Measurements from ENCODE around the gene CYLD. TPM values are rescaled to one million over a fixed set of nuclear protein-coding genes. Genes with fewer than 3 reads are reported as not detected.

CYLD gene
- total and polyA plus RNA-seq, 8 donors: 6.2 to 30.3 (median 16.7) TPM

GRCh38 chr16:50776037-50776436 is 34.2 kb downstream of the CYLD start:
- Histone ChIP-seq H3K36me3 (no peaks in the 10 kb centered on the region), H3K9me3 (no peaks in the 10 kb centered on the region), H3K4me3 (no peak overlapping the region), H3K27me3 (no peaks in the 10 kb centered on the region), H3K4me1 (peaks cover 0 to 4% (median 0%) of the 10 kb centered on the region in 3 donors), H3K27ac (no peak overlapping the region)
- WGBS, 2 donors: 90 to 96% methylated on average over 1 of the region's 1 CpG
- intact Hi-C loops (cut with DNase I): no loop called here
- no peak for FAIRE-seq
- ATAC-seq: no peak
- TF ChIP-seq CTCF (IDR thresholded peaks at IDR 0.05): no peak
- DNase-seq: no peak

GRCh38 chr16:50778284-50779163 is 36.6 kb downstream of the CYLD start:
- TF ChIP-seq CTCF (IDR thresholded peaks at IDR 0.05): no peak
- Histone ChIP-seq H3K4me3 (no peak overlapping the region), H3K36me3 (peaks cover 0 to 8% (median 0%) of the 10 kb centered on the region in 3 donors), H3K27ac (no peak overlapping the region), H3K4me1 (peaks cover 0 to 4% (median 0%) of the 10 kb centered on the region in 3 donors), H3K27me3 (no peaks in the 10 kb centered on the region), H3K9me3 (no peaks in the 10 kb centered on the region)
- intact Hi-C loops (cut with DNase I): no loop called here
- DNase-seq (no peak), ATAC-seq (no peak), FAIRE-seq (no peak)
- 38 to 41% methylated on average over 1 of the region's 1 CpG for WGBS, 2 donors

- Histone ChIP-seq H3K27me3 (no peaks in the 10 kb centered on the region), H3K36me3 (peaks cover 0 to 13% (median 0%) of the 10 kb centered on the region in 3 donors), H3K27ac (no peak overlapping the region), H3K4me1 (peaks cover 0 to 4% (median 0%) of the 10 kb centered on the region in 3 donors), H3K9me3 (no peaks in the 10 kb centered on the region), H3K4me3 (no peak overlapping the region)
- WGBS, 2 donors: 92 to 95% methylated on average over 7 of the region's 7 CpGs
- no peak for TF ChIP-seq CTCF (IDR thresholded peaks at IDR 0.05)
- FAIRE-seq (no peak), ATAC-seq (no peak), DNase-seq (no peak)
- intact Hi-C loops (cut with DNase I): no loop called here
Measured at GRCh38 chr16:50781043-50781442, 39.2 kb downstream of the CYLD start.

- Histone ChIP-seq H3K36me3 (peaks cover 0 to 13% (median 0%) of the 10 kb centered on the region in 3 donors), H3K27ac (no peak overlapping the region), H3K9me3 (no peaks in the 10 kb centered on the region), H3K4me1 (peaks cover 0 to 4% (median 0%) of the 10 kb centered on the region in 3 donors), H3K4me3 (no peak overlapping the region), H3K27me3 (no peaks in the 10 kb centered on the region)
- WGBS, 2 donors: 90 to 97% methylated on average over 3 of the region's 3 CpGs
- no peak for TF ChIP-seq CTCF (IDR thresholded peaks at IDR 0.05)
- intact Hi-C loops (cut with DNase I): no loop called here
- FAIRE-seq (no peak), ATAC-seq (no peak), DNase-seq (no peak)
Measured at GRCh38 chr16:50781518-50781917, 39.6 kb downstream of the CYLD start.

- no peaks in the 10 kb centered on the region for H3K9me3 ChIP-seq
- no peak for ATAC-seq
- DNase-seq: no peak
- H3K27me3 ChIP-seq: no peaks in the 10 kb centered on the region
- intact Hi-C loops (cut with DNase I): no loop called here
- no peak for TF ChIP-seq CTCF (IDR thresholded peaks at IDR 0.05)
- no peak overlapping the region for H3K27ac ChIP-seq
- H3K4me3 ChIP-seq: no peak overlapping the region
- no peaks in the 10 kb centered on the region for H3K4me1 ChIP-seq
- no peak for FAIRE-seq
- peaks cover 0 to 24% (median 0%) of the 10 kb centered on the region in 3 donors for H3K36me3 ChIP-seq
Measured at GRCh38 chr16:50789757-50790156, 47.9 kb downstream of the CYLD start.
